Kidney capillary endothelial cell (primary cell): ENCODE measurements around the gene ALG1.

Source experiments
- DNase-seq: peaks from one replicate; pipeline ENCODE4 v3.0.0-alpha.2; 2018; ENCODE audit warnings: low spot score

The ALG1 gene, protein sequence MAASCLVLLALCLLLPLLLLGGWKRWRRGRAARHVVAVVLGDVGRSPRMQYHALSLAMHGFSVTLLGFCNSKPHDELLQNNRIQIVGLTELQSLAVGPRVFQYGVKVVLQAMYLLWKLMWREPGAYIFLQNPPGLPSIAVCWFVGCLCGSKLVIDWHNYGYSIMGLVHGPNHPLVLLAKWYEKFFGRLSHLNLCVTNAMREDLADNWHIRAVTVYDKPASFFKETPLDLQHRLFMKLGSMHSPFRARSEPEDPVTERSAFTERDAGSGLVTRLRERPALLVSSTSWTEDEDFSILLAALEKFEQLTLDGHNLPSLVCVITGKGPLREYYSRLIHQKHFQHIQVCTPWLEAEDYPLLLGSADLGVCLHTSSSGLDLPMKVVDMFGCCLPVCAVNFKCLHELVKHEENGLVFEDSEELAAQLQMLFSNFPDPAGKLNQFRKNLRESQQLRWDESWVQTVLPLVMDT

DNA sequence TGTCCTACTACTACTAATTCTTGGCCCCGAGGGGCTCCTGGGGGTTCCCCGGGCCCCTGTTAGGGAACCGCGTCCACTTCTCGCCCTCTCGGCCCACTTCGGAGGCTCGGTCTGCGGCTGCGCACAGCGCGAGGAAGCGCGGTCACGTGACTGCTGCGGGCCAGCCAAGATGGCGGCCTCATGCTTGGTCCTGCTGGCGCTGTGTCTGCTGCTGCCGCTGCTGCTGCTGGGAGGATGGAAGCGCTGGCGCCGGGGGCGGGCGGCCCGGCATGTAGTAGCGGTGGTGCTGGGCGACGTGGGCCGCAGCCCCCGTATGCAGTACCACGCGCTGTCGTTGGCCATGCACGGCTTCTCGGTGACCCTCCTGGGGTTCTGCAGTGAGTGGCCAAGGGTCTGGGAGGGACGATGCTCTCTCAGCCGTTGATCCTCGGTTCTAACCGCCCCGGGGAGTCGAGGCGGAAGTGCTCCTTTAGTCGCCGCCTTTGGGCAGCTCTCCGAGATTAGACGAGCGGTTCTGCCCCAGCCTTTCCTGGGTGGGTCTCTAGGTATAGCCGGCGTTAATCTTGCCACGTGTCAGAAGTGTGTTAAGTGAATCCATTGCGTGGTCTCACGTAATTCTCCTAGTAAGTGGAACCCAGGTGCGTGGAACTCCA lies at the start of gene ALG1:
Gene ALG1 (plus strand): TSS at position 163 of the 653 bp plus-strand sequence. CDS start 7 bp downstream, at position 170.
- DNase-seq = peak; percentile 82

DNA sequence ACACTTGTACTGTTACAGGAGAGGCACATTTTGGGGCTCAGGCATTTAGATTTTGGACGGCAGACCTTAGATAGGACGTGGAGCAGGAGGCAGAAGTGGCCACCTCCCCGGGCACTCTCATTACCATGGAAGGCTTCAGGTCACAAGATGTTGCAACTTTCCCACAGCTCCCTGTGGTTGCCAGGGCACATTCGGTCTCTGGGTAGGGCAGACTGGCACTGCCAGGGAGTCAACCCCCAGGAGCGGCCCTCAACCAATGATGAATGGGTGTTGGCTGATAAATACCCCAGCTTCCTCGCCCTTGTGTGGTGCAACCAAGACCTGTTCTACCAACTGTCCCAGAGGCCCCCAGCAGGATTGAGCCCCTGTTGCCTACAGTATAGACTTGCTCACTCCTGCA lies 49.1 kb upstream of the ALG1 start:
- no peak for DNase-seq

DNA sequence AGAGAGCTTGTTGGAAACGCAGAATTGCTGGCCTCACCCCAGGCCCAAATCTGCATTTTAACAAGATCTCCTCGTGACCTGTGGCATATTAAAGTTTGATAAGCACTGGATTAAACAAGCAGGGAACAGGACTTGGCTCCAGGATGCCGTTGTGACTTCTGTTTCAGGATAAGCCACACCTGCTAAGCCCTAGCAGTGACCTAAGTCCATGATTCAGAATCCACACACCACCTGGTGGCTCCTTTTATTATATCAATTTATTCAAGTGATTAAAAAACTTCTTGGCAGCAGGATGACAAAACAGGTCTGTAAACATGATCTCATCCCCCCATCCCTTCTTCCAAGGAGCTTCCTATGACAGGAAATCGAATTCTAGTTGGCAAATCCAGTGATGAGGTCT lies 47.0 kb upstream of the ALG1 start:
- DNase-seq = peak; percentile 12

DNA sequence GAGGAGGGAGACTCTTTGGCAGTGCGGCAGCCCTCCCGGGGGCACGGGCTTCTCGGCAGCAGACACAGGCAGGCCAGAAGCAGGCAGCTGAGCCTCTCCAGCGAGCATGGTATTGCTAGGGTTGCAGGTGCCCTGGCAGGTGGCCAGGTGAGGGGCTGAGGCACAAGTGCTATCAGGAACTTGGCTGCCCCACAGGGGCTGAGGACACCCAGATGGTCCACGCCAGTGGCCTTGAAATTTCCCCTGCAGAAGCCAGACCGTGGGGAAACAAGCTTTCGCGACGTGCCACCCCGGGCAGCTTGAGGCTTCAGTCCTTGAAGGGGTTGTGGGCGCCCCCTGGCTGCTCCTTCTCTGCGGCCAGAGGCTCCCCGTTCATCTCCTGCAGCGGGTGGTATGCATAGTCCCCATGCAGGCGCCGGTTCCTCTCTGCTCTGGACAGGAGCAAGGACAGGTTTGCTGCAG lies 46.4 kb upstream of the ALG1 start:
- DNase-seq = no peak

DNA sequence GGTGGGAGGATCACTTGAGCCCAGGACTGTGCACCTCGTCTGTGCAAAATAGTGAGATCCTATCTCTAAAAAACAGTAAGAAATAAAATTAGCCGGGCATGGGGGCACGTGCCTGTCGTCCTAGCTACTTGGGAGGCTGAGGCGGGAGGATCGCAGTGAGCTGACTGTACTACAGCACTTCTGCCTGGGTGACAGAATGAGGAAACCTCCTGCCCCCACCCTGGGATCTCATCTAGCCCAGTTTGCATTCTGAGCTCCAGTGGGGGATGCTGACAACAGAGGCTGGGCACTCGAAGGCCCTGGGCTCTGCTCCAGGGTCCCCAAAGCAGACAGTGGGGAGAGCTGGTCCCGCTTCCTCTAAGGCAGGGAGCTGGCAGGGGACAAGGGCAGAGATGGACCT lies 45.0 kb upstream of the ALG1 start:
- DNase-seq = no peak

DNA sequence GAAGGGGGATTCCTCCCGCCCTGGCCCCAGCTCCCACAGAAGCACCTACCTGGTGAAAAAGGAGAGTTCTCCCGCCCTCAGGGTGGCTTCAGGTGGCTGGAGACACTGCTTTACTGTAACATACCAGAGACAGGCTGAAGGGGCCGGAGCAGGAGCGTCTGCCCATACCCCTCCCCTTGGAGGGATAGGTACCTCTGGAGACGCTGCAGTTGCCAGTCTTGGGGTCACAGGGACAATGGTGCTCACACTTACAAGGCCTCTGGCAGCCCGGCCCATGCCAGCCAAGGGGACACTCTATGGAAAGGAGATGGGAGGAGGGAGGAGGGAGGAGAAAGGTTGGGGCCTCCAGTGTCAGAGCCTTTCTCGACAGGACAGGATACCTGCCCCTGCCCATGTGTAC lies 44.6 kb upstream of the ALG1 start:
- DNase-seq = no peak

DNA sequence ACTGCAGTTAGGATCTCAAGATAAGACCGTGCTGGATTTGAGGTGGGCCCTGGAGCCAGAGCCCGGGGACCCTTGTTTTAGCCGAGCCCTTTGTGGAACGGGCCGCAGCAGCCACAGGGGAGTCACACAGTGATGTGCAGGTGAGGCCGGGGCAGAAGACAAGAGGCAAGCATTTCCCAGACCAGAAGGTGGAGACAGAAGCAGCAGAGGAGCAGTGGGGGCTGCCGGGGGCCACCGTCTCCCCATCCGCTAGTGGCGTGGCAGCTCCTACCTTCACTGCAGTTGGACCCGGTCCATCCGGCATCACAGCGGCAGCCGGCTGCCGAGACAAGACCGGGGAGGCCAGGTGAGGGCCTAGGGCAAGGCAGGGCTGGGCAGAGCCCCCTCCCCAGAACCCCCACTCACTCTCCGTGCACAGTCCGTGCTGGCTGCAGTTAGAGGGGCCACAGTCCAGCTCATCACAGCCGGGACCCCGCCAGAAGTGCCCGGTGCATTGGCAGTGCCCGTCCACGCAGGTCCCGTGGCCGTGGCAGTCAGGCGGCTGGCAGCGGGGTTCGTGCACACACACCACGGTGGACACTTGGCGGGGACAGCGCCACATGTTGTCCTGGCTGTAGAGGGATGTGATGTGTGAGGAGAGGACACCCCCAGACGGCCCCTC lies 43.9 kb upstream of the ALG1 start:
- DNase-seq = no peak

DNA sequence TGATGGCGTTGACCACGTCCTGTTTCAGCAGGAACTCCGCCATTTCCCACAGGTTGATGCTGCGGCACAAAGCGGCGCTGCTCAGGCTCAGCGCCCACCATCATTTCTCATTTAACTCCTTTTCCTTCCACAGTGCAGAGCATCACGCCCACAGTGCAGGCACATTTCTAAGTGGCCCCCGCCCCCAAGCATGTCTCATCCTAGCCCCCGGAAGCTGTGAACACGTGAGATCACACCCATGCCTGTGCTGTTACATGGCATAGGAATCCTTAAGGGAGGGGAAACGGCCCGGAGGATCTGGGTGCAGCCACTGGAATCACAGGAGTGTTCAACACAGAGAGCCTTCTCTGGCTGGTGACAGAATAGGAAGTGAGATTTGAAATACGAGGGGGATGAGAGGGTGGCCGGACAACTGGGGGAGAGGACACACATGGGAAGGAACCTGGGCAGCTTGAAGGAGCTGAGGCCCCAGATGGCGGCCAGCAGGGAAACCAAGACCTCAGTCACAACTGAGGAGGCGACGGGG lies 42.6 kb upstream of the ALG1 start:
- no peak for DNase-seq

DNA sequence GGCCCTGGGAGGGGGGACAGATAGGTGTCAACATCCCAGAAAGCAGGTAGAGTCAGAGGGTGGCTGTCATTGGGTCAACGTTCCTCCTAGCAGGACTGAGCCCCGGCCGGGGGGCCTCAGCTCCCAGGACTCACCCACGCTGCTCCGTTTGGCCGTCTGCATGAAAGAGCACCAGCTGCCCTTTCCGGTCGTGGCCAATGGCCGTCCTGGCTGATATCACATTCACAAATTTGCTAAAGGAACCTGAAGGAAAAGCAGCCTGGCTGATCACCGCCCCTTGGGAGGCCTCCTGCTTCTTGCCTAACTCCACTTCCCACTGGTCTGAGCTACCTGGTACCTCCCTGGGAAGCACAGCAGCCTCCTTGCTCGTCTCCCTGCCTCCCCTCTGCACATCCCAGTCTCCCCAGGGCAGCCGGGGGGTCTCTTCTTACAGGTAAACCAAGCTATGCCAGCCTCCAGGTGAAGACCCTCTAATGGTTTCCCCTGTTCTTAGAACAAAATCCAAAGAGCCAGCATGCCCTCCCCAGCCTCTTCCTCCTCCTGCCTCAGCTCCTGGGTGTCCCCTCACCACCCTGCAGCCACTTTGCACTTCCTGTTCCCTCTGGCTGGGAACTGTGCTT lies 41.3 kb upstream of the ALG1 start:
- no peak for DNase-seq

DNA sequence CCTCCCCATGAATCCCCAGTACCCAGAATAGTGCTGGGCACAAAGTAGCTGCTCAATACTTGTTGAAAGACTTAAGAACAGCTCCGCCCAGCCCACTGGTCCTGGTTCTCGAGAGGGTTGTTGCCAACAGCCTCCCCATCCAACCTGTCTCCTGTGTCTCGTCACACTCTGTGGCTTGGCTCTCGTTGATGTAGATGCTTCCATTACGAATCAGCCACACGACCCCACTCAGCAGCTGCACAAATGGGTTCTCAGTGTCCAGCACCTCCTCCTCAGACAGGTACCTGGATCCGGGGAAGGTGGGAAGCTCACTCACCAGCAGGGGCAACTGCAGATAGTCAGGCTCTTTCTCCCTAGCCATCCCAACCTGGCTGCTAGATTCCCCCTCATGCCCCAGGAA lies 40.0 kb upstream of the ALG1 start:
- no peak for DNase-seq

DNA sequence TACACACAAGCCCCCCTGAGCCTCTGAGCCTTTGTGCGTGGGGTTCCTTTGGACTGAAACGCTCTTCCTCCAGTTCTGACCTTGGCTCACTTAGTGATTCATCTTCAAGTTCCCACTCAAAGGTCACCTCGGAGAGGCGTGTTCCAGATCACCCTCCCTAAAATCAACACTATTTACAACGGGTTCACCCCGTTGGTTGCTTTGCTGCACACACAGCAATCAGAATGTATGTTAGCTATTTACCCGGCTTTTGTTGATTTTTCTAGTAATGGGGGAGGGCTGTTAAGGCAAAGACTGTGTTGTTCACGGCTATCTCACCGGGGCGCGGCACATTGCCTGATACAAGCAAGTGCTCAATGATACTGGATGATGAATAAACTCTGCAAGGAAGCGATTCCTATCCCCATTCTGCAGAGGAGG lies 38.9 kb upstream of the ALG1 start:
- DNase-seq = no peak

DNA sequence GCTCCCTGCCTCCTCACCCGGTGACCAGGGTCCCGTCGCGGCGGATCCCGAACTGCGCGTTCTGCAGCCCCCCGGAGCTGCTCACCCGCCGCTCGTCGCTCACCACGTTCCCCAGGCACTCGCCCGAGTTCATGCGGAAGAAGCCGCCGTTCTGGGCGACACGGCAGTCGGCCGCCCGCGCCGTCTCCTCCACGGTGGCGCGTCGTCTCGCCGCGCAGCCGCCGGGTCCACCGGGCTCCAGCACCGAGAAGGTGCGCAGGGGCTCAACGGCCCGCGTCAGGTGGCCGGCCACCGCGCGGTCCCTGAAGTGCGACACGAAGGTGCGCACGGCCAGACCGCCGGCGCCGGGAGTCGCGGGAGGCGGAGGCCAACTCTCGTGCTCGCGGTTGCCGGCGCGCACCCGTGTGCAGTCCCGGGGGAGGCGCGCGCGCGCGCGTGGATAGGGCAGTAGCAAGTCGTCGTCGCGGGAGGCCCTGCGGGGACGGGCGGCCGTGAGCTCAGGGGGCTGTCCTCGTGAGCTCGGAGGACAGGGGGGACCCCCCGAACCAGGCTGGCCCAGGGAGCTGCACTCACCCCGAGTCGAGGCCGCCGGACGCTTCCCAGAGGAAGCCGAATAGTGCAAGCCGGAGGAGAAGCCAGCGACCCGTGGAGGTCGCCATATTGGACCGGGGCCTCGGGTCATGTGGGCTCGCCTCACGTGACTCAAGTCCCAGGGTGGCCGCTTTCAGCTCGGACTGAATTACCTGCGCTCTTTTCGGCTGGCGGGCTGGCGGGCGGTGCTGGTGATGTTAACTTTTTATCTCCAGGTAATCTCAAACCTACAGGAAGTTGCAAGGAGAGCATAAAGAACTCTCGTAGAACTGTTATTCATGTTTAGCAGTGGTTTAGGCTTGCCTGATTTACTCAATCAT lies 38.1 kb upstream of the ALG1 start, which contains the start of gene NAGPA:
Gene NAGPA (minus strand): TSS at position 680 of the 911 bp plus-strand sequence. CDS start 21 bp downstream, at position 659.
- peak; percentile 74 for DNase-seq

DNA sequence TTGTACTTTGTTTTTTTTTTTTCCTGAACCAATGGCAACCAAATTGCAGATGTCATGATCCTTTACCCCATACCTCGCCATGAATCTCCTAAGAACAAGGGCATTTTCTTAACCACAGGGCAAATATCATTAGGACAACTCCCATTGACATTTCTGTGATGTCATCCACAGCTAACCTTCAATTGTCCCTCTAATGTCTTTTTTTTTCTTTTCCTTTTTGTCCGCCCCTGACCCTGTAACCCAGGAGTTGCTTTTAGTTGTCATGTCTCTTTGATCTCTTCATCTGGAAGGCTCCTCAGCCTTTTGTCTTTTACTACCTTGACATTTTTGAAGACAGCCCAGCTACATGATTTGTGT lies 37.5 kb upstream of the ALG1 start:
- DNase-seq = no peak

DNA sequence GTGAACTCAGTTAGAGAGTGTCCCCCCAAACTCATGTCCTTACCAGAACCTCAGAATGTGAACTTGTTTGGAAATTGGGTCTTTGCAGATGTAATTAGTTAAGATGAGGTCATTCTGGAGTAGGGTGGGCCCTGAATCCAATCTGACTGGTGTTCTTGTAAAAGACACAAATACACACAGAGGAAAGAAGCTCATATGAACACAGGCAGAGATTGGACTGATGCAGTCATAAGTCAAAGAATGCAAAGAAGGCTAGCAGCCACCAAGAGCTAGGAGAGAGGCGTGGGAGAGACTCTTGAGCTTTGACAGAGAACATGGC lies 35.8 kb upstream of the ALG1 start:
- no peak for DNase-seq

DNA sequence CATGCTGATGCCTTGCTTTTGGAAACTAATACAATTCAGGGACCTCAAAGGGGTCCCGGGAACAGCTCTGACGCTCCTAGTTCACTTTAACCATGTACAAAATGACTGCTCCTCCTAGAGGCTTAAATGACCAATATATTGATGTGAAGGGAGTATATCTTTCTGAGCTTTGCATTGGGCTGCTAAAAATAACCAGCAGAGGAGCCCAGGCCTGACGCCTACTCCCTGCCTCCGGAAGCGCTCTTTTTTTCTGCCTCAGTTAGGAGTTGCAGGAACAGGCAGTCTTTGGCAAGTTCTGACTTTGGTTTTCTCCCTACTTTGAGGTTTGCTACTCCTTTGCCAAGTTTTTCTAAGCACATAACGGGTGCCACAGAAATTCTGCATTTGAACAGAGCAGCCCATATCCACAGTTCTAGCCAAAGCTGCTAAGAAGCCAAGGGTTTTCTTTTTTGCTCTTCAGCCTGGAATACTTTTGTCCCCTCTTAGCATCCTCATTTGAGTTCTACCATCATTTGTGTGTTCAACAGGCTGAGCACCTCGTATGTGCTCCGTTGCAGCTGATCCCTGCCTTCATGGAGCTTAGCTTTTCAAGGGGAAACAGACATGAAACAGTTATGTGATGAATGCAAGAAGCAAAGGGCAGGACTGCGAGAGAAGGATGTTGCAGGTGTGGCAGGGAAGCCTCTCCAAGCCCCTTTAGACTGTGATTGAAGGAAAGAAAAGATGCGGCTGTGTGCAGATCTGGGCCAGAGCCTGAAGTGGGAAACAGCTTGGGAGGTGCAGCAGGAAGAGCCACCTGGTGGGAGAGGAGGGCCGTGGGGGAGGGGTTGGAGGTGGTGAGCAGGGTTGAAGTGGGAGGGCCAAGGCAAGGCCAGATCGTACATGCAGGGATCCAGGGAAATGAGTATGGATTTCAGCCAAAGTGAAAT lies 35.2 kb upstream of the ALG1 start:
- no peak for DNase-seq

DNA sequence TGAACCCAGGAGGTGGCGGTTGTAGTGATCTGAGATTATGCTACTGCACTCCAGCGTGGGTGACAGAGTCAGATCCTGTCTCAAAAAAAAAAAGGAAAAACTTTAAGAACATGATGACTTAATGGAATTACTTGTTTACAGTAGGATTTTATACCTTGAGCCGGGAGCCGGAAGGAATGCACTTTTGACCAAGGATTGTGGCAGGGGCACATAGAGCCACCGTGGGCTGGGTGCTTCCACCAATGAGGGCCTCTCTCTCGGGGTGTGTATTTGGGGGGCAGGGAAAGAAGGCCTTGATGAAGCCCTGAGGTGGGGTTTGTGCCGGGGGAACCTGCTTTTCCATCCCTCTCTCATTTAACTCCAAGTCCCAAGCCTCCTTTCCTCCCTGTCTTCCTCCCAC lies 31.2 kb upstream of the ALG1 start:
- DNase-seq = no peak

DNA sequence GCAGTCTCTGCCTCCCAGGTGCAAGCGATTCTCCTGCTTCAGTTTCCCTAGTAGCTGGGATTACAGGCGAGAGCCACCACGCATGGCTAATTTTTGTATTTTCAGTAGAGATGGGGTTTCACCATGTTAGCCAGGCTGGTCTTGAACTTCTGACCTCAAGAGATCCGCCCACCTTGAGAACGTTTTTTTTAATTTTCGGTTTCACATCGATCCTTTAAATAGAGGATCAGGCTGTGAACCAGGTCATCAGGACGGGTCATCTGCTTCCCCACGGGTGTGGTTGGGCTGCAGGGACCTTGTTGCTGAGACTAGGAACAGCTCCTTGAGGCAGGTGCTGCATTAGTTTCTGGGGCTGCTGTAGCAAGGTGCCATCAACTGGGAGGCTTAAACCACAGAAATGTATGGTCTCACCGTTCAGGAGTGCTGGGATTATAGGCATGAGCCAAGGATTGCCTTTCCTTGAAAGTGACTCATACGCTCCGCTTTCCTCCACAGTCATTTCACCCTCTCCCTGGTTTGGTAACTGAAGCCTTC lies 30.0 kb upstream of the ALG1 start:
- no peak for DNase-seq

DNA sequence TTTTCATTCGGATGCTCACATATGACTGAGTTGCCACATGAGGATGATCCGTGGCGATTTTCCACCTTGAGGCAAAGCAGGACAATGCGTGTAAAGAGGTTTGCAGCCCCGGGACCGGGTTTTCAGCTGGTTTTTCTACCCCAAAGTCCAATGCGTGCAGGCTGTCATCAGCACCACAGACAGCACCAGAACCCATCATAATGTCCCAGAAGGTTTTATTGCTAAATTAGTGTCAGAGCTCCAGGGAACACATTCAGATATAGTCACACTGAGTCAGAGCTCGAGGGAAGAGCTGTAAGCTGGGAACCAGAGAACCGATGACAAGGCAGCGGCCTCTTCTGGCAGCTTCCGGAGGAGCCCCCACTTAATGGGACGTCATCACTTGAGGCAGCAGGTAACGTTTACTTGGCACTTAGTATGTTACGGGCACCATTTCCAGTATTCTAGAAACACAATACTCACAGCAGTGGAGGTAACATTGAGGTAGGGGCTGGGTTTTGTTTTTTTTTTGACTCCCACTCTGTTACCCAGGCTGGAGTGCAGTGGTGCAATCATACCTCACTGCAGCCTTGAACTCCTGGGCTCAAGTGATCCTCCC lies 29.0 kb upstream of the ALG1 start:
- DNase-seq = no peak

DNA sequence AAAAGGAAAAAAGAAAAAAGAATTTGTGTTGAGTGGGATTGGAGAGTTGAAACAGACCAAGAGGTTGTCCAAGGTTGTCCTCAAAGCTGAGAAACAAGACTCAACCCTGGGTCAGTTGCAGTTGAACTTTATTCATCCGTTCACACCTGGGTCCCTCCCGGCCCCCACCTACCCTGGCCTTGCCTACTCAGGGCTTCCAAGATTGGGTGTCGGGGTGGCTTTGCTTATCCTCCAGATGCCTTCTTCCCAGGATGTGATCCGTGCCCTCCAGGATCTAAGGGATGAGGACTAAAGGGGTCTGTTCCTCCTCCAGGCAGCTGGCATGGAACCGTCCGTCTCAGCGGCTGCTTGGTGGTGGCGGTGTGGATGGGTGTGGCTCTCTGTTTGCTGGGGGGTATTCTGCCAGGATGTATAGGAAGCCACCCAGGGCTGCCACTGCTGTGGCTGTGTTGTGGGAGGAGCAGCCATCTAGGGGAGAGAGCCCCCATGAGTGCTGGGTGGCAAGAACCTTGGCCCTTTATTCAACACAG lies 27.6 kb upstream of the ALG1 start:
- no peak for DNase-seq
